Peyer's patch (tissue), 4 donors: ENCODE measurements around the gene C10orf71.

ENCODE experiments used
- CTCF ChIP-seq, 6 experiments: fragments of 450-650 bp in 4 of 6; fragments of 200-600 bp in 2 of 6; sonication (generic) in 1 of 6; IDR thresholded peaks; one replicate each; pipeline ENCODE4 v1.5.1; 2017 to 2019; ENCODE audit warnings: antibody characterized with exemption in 6 of 6, mild to moderate bottlenecking in 3 of 6, moderate library complexity in 1 of 6
- POLR2A ChIP-seq, 2 donors: fragments of 450-650 bp; IDR thresholded peaks; one replicate each; pipeline ENCODE4 v1.5.1; 2017; ENCODE audit warnings: antibody characterized with exemption in 2 of 2, mild to moderate bottlenecking in 2 of 2, moderate library complexity in 2 of 2

DNA sequence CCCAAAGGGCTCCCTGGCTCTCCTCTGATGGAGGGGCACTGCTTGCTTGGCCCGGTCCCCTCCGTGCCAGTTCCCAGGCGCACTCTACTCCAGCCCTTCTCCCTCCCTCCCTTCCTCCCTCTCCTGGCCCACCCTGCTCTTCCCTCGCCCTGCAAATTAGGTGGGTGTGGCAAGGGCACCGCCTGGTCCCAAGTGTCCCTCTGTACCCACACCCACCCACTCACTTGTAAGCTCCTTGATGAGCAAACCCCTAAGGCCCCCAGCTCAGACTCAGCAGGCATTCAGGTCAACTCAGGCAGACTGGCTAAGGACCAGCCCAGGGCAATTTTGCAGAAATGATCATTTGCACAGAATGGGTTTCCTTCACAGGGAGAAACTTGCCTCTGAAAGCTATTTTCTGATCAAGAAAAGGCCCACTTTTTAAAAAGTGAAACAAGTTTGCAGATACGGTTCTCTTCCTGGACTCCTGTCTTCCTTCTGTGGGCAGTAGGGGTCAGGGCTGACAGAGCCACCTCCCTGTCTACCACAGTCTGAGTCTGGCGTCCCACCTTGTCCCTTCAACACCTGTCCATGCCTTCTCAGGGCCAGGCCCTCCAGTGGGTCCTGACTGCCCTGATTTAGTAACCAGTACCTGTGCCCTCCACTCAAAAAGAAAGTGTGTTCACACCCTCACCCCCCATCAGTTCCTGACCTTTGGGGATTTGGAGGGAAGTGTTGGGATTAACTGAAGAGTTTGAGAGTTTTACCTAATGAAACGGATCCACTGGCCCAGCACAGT, 28.3 kb downstream of the C10orf71 start:
- no peak for TF ChIP-seq CTCF (IDR thresholded peaks at IDR 0.05)
- no peak for TF ChIP-seq POLR2A (IDR thresholded peaks at IDR 0.05)
